Measurements from ENCODE around the gene ICAM2.

DNA sequence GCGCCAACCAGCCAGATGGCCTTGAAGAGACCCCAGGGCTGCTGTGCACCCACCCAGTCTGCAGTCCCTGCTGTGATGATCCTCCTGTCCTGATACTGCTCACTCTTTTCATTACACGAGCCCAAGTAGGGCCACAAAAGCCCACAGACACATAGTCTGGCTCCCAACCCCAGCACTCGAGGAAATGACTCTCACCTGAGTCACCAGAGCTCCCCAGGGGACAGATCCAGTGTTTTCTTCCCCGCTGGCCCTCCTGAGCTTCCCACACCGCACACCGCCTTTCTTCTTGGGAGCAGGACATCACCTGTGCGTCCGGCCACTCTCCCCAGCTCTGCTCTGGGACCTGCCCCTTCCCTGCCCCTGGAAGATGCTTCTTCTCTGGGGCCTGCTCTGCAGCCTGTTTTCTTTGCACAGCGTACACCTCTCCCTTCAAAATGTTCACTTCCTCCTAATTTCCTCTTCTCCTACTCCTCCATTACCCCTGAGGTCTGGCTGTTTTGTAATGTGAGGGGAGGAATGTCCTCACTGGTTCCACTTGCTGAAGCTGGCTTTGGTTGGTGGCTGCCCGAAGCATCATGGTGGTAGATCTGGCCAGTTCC is 45.7 kb downstream of the ICAM2 start:
- TF ChIP-seq POLR2A (IDR thresholded peaks at IDR 0.05), result no peak
- TF ChIP-seq, protein P1, sequence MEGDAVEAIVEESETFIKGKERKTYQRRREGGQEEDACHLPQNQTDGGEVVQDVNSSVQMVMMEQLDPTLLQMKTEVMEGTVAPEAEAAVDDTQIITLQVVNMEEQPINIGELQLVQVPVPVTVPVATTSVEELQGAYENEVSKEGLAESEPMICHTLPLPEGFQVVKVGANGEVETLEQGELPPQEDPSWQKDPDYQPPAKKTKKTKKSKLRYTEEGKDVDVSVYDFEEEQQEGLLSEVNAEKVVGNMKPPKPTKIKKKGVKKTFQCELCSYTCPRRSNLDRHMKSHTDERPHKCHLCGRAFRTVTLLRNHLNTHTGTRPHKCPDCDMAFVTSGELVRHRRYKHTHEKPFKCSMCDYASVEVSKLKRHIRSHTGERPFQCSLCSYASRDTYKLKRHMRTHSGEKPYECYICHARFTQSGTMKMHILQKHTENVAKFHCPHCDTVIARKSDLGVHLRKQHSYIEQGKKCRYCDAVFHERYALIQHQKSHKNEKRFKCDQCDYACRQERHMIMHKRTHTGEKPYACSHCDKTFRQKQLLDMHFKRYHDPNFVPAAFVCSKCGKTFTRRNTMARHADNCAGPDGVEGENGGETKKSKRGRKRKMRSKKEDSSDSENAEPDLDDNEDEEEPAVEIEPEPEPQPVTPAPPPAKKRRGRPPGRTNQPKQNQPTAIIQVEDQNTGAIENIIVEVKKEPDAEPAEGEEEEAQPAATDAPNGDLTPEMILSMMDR (IDR thresholded peaks at IDR 0.05), result no peak
